Stimulated activated CD8-positive, alpha-beta memory T cell treated with anti-CD3 and anti-CD28 coated beads, Interleukin-7, amount 100 ng/mL, for 24 hours (primary cell): ENCODE measurements around the gene SPATC1L.

ENCODE experiments used
- DNase-seq: peaks from one replicate; pipeline ENCODE4 v3.0.0-alpha.2; 2020; ENCODE audit warnings: low read depth

The SPATC1L gene

GRCh38 chr21:46120301-46121285 is 63.7 kb downstream of the SPATC1L start:
- DNase-seq, result no peak

DNA sequence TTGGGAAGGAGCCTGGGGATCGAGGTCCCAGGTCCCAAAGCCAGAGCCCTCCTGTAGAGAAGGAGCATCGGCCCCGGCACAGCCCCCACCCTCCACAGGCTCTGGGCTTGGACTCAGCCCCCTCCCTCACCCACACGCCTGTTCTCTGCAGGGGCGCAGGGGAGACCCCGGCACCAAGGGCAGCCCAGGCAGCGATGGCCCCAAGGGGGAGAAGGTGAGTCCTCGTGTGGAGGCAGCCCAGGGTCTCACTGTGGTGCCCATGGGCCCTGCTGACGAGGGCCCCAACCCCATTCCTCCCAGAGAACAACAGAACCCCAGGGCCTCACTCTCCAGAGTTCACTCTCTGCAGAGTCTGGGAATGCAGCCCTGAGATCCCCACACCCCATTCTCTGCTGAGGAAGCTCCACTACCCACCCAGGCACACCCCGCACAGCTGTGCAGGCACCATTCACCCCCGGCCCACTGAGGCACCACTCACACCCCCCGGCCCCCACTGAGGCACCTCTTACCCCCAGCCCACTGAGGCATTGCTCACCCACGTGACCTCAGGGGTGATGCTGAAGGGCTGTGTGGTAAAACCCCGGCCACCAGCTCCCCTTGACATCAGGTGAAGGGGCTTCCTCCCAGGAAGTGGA is 64.5 kb downstream of the SPATC1L start:
- no peak for DNase-seq

DNA sequence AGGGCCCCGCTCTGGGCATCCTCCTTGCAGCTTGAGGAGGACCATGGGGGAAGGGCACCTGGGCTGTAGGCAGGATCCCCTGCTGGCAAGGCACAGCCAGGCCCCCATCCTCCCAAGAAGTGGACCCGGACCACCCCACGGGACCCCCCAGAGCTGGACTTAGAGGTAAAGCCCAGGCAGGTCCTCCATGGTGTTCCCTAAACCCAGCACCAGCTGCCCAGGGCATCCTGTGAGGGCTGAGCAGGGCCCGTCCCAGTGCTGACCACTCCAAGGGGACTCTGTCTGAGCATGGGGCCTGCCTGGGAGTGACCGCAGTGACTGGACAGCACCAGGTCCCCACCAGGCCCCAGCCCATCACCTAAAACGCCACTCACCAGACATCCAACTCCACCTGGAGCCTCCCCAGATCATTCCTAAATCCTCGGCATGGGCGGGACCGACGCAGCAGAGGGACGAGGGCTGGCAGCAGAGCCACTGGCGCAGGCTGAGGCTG is 65.1 kb downstream of the SPATC1L start:
- no peak for DNase-seq

- DNase-seq, result no peak
Observed at GRCh38 chr21:46118316-46119143, 65.7 kb downstream of the SPATC1L start.

GRCh38 chr21:46117586-46118315 is 66.5 kb downstream of the SPATC1L start:
- no peak for DNase-seq

DNA sequence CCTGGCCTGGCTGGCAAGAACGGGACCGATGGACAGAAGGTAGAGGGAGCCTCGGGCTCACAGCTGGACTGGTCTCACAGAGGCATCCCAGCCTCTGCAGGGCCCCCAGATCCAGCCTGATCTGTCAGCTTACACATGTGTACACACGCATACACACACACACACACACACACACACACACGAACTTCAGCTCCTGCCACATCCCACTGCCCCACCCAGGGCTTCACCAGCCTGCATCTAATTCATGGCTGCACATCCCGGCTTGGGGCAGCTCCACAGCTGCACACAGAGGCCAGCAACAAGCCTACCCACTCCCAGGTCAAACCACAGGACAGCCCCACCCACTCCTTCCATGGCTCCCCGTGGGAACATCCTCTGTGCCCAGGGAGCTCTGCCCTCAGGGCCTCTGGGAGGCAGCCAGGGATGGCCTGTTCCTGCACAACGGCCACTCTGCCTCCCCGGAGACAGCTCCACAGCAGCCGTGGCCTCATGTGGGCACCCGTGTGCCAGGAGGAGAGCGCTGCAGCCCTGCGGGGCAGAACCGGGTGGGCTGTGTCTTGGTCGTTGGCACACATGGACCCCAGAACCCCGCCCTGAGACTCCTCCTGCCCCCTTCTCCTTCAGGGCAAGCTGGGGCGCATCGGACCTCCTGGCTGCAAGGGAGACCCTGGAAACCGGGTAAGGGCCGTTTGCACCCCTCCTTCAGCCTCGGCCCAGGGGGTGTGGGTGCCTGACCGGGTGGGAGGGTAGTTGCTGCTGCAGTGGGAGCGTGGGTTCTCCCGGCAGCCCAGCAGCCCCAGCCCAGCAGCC is 67.3 kb downstream of the SPATC1L start:
- no peak for DNase-seq

DNA sequence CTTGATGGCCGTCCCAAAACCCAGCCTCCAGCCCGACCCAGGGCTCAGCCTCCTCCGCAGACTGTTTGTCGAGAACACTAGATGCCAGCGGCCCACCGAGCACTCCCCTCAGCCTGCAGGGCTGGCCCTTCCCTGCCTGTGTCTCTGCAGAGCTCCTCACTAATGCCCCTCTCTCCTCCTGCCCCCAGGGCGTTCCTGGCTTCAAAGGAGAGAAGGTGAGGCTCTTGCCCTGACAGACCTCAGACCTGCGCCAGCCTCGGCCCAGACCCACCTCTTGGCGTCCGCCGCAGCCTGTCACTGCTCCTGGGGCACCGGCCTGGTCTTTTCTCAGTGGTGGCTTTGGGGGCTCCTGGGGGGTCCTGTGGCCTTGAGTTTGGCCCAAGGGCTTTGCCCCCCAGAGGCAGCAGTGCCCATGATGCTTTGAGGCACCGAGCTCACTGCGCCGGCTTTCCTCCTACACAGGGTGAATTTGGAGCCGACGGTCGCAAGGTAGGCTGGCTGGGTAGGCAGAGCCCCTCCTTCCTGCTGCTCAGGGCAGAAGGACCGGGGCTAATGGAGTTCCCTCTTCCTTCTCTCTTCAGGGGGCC is 68.0 kb downstream of the SPATC1L start:
- DNase-seq, result no peak

GRCh38 chr21:46115441-46116188 is 68.6 kb downstream of the SPATC1L start:
- DNase-seq, result no peak

DNA sequence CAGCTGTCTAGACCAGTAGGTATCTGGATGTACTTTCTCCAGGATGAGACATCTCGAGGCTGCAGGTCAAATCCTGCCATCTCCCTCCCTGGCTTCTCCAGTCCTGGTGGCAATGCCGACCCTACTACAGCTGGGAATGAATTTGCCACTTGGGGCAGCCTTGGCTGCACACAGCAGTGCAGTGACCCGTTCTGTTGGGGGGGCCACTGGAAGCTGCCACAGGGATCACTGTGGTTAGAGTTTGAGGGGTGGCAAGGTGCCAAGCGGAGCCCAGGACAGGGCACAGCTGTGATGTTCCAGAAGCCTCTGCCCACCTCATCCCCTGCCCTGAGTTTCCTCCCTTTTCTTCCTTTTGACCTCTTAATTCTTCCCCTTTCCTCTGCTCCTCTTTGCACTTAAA is 69.3 kb downstream of the SPATC1L start:
- no peak for DNase-seq

DNA sequence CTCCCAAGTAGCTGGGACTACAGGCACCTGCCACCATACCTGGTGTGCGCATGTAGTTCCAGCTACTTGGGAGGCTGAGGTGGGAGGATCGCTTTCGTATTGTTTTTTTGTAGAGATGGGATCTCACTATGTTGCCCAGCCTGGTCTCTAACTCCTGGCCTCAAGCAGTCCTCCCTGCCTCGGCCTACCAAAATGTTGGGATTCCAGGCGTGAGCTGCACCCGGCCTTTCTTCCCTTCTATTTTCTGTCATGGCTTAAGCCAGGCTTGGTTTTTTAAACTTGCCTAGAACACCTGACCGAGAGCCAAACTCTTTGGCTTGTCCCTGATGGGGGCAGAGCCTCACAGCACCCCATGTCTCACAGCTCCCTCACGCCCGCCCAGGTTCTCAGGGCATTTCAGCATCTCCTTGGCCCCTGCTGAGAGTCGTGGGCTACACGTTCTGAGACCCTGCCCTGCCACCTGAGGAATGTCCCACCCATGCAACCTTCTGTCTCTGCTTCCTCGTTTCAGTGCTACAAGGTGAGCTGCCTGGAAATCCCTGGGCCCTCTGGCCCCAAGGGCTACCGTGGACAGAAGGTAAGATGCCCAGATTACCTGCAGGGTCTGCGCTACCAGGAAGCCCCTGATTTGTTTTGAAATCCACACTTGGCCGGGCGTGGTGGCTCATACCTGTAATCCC is 70.6 kb downstream of the SPATC1L start:
- DNase-seq, result no peak

DNA sequence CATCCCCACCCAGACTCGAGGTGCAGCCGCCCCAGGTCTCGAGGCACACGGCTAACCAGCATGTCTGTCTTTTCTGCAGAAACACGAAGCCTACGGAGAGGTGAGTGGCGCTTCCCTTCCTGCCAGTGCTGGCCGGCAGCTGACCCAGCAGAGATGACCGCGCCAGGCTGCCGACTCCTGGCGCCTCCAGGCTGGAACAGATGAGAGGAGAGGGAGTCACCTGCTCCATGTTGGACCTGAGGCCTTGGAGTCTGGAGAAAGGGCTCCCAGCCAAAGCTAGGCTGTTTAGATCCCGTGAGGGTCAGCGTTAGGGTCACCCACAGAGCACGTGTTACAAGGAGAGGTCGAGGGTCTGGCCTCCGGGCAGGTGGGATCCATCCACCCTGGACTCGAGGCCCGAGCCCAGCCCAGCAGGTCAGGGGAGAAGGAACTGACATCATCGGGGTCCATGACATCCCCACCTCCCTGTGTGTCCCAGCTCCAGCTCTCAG is 71.5 kb downstream of the SPATC1L start:
- DNase-seq, result no peak

DNA sequence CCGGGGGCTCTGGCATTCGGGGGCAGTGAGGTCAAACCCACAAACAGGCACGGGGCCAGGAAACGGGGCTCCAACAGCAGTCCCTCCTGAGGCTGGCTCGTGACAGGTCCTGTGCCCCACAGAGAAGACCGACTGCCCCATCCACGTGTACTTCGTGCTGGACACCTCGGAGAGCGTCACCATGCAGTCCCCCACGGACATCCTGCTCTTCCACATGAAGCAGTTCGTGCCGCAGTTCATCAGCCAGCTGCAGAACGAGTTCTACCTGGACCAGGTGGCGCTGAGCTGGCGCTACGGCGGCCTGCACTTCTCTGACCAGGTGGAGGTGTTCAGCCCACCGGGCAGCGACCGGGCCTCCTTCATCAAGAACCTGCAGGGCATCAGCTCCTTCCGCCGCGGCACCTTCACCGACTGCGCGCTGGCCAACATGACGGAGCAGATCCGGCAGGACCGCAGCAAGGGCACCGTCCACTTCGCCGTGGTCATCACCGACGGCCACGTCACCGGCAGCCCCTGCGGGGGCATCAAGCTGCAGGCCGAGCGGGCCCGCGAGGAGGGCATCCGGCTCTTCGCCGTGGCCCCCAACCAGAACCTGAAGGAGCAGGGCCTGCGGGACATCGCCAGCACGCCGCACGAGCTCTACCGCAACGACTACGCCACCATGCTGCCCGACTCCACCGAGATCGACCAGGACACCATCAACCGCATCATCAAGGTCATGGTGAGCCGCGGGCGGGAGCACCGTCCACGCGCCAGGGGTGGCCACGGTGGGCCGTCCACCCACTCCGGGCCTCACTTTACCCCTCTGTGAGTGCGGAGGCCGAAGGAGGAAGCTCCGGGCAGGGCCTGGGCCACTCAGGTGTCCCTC is 72.2 kb downstream of the SPATC1L start:
- DNase-seq, result no peak

- no peak for DNase-seq
Observed at GRCh38 chr21:46111193-46111571, 73.1 kb downstream of the SPATC1L start.
